KOPT-K1 (cell line): ENCODE data around the gene IPMK.
A peak's percentile ranks its signal among the peaks of the same experiment; 100 is the strongest.

Experiments
- H3K27ac ChIP-seq: fragments of 200-600 bp; sonication (generic); 2 replicates; pipeline ENCODE4 v1.5.1; 2016; ENCODE audit warnings: antibody characterized with exemption, mild to moderate bottlenecking, low read depth, low read length; ENCODE audit not compliant: poor library complexity, severe bottlenecking
- H3K36me3 ChIP-seq: fragments of 200-600 bp; sonication (generic); 2 replicates; pipeline ENCODE4 v1.5.1; 2017; ENCODE audit warnings: antibody characterized with exemption, mild to moderate bottlenecking, low read length, moderate library complexity; ENCODE audit not compliant: insufficient read depth
- H3K9me3 ChIP-seq: fragments of 200-600 bp; sonication (generic); 2 replicates; pipeline ENCODE4 v1.5.1; 2017; ENCODE audit warnings: antibody characterized with exemption, low read length, mild to moderate bottlenecking; ENCODE audit not compliant: insufficient read depth, poor library complexity, severe bottlenecking

IPMK gene

GRCh38 chr10:58267713-58268453 lies at the start of gene IPMK:
Gene IPMK, minus strand, starts transcription at chr10:58267894. Its CDS starts 283 bp downstream, at chr10:58267611.
- H3K36me3 ChIP-seq, result no peaks in the 10 kb centered on the region
- peak within 1 kb of the TSS; percentile 69 for H3K27ac ChIP-seq
- H3K9me3 ChIP-seq, result no peaks in the 10 kb centered on the region

GRCh38 chr10:58316874-58317273 lies 49.2 kb upstream of the IPMK start:
- no peak overlapping the region for H3K27ac ChIP-seq
- no peaks in the 10 kb centered on the region for H3K36me3 ChIP-seq
- no peaks in the 10 kb centered on the region for H3K9me3 ChIP-seq

GRCh38 chr10:58311026-58311425 lies 43.3 kb upstream of the IPMK start:
- Histone ChIP-seq H3K9me3 (no peaks in the 10 kb centered on the region), H3K36me3 (no peaks in the 10 kb centered on the region), H3K27ac (no peak overlapping the region)

- Histone ChIP-seq H3K27ac (no peak overlapping the region), H3K9me3 (no peaks in the 10 kb centered on the region), H3K36me3 (no peaks in the 10 kb centered on the region)
Measured at GRCh38 chr10:58307676-58308075, 40.0 kb upstream of the IPMK start.

- Histone ChIP-seq H3K27ac (no peak overlapping the region), H3K36me3 (no peaks in the 10 kb centered on the region), H3K9me3 (no peaks in the 10 kb centered on the region)
Measured at GRCh38 chr10:58305821-58306220, 38.1 kb upstream of the IPMK start.

- Histone ChIP-seq H3K27ac (no peak overlapping the region), H3K36me3 (no peaks in the 10 kb centered on the region), H3K9me3 (no peaks in the 10 kb centered on the region)
Measured at GRCh38 chr10:58304099-58304633, 36.5 kb upstream of the IPMK start.

GRCh38 chr10:58302254-58302653 lies 34.6 kb upstream of the IPMK start:
- no peaks in the 10 kb centered on the region for H3K9me3 ChIP-seq
- no peak overlapping the region for H3K27ac ChIP-seq
- no peaks in the 10 kb centered on the region for H3K36me3 ChIP-seq

- Histone ChIP-seq H3K9me3 (no peaks in the 10 kb centered on the region), H3K27ac (no peak overlapping the region), H3K36me3 (no peaks in the 10 kb centered on the region)
Measured at GRCh38 chr10:58300676-58301075, 33.0 kb upstream of the IPMK start.

- H3K36me3 ChIP-seq, result no peaks in the 10 kb centered on the region
- no peak overlapping the region for H3K27ac ChIP-seq
- H3K9me3 ChIP-seq, result no peaks in the 10 kb centered on the region
Measured at GRCh38 chr10:58299580-58299979, 31.9 kb upstream of the IPMK start.

- 0 out of 2 replicates have a peak, but pooled peaks cover 3% of the 10 kb centered on the region for H3K36me3 ChIP-seq
- H3K27ac ChIP-seq, result no peak overlapping the region
- no peaks in the 10 kb centered on the region for H3K9me3 ChIP-seq
Measured at GRCh38 chr10:58293989-58294388, 26.3 kb upstream of the IPMK start.

GRCh38 chr10:58291538-58292174 lies 24.0 kb upstream of the IPMK start:
- Histone ChIP-seq H3K9me3 (no peaks in the 10 kb centered on the region), H3K36me3 (peaks cover 3% of the 10 kb centered on the region; the same call in 1 of the 2 replicates), H3K27ac (no peak overlapping the region)

GRCh38 chr10:58282615-58283014 lies 14.9 kb upstream of the IPMK start:
- Histone ChIP-seq H3K27ac (no peak overlapping the region), H3K9me3 (no peaks in the 10 kb centered on the region), H3K36me3 (peaks cover 45% of the 10 kb centered on the region)

GRCh38 chr10:58281092-58281752 lies 13.5 kb upstream of the IPMK start:
- H3K9me3 ChIP-seq, result no peaks in the 10 kb centered on the region
- H3K36me3 ChIP-seq, result peaks cover 46% of the 10 kb centered on the region
- no peak overlapping the region for H3K27ac ChIP-seq

GRCh38 chr10:58280477-58280876 lies 12.8 kb upstream of the IPMK start:
- no peak overlapping the region for H3K27ac ChIP-seq
- peaks cover 46% of the 10 kb centered on the region for H3K36me3 ChIP-seq
- no peaks in the 10 kb centered on the region for H3K9me3 ChIP-seq

GRCh38 chr10:58278962-58279307 lies 11.2 kb upstream of the IPMK start:
- no peaks in the 10 kb centered on the region for H3K9me3 ChIP-seq
- peaks cover 46% of the 10 kb centered on the region for H3K36me3 ChIP-seq
- H3K27ac ChIP-seq, result no peak overlapping the region
